ENCODE measurements around the gene SMIM41. TPM values are rescaled to one million over a fixed set of nuclear protein-coding genes. Genes with fewer than 3 reads are reported as not detected.

The SMIM41 gene
- total RNA-seq, 1 donor from 2014 or later: 0.16 TPM

GRCh38 chr12:52070185-52070925 is 9.1 kb upstream of the SMIM41 start:
- H3K4me1 Mint-ChIP-seq: peaks cover 32% of the 10 kb centered on the region
- H3K36me3 Mint-ChIP-seq: peaks cover 21% of the 10 kb centered on the region
- H3K4me3 Mint-ChIP-seq: peak overlapping the region; percentile 90
- H3K9me3 Mint-ChIP-seq: no peaks in the 10 kb centered on the region
- peaks cover 19% of the 10 kb centered on the region for H3K27me3 Mint-ChIP-seq (ENCODE audit: low read depth)
- DNase-seq (ENCODE audit: low spot score in 2 of 2, unreplicated experiment in 2 of 2): no peak
- peak overlapping the region; percentile 98 for H3K27ac Mint-ChIP-seq
- no peak for TF ChIP-seq CTCF (IDR thresholded peaks at IDR 0.05; ENCODE audit: unreplicated experiment)

- no peaks in the 10 kb centered on the region for H3K27me3 Mint-ChIP-seq (ENCODE audit: low read depth)
- no peaks in the 10 kb centered on the region for H3K9me3 Mint-ChIP-seq
- H3K27ac Mint-ChIP-seq: no peak overlapping the region
- peaks cover 32% of the 10 kb centered on the region for H3K4me1 Mint-ChIP-seq
- no peak for DNase-seq (ENCODE audit: low spot score in 2 of 2, unreplicated experiment in 2 of 2)
- TF ChIP-seq CTCF (IDR thresholded peaks at IDR 0.05; ENCODE audit: unreplicated experiment): no peak
- H3K4me3 Mint-ChIP-seq: no peak overlapping the region
- peaks cover 29% of the 10 kb centered on the region for H3K36me3 Mint-ChIP-seq
Measured at GRCh38 chr12:52073531-52074381, 5.7 kb upstream of the SMIM41 start.

- H3K4me3 Mint-ChIP-seq: no peak overlapping the region
- no peak overlapping the region for H3K27ac Mint-ChIP-seq
- DNase-seq (ENCODE audit: low spot score in 2 of 2, unreplicated experiment in 2 of 2): no peak
- H3K27me3 Mint-ChIP-seq (ENCODE audit: low read depth): no peaks in the 10 kb centered on the region
- H3K9me3 Mint-ChIP-seq: no peaks in the 10 kb centered on the region
- H3K4me1 Mint-ChIP-seq: peaks cover 29% of the 10 kb centered on the region
- TF ChIP-seq CTCF (IDR thresholded peaks at IDR 0.05; ENCODE audit: unreplicated experiment): no peak
- peaks cover 33% of the 10 kb centered on the region for H3K36me3 Mint-ChIP-seq
Measured at GRCh38 chr12:52074971-52075724, 4.4 kb upstream of the SMIM41 start.

GRCh38 chr12:52076811-52077210 is 2.7 kb upstream of the SMIM41 start:
- no peak overlapping the region for H3K4me3 Mint-ChIP-seq
- no peak for DNase-seq (ENCODE audit: low spot score in 2 of 2, unreplicated experiment in 2 of 2)
- TF ChIP-seq CTCF (IDR thresholded peaks at IDR 0.05; ENCODE audit: unreplicated experiment): no peak
- no peaks in the 10 kb centered on the region for H3K9me3 Mint-ChIP-seq
- H3K27me3 Mint-ChIP-seq (ENCODE audit: low read depth): no peaks in the 10 kb centered on the region
- H3K4me1 Mint-ChIP-seq: peaks cover 20% of the 10 kb centered on the region
- H3K36me3 Mint-ChIP-seq: peaks cover 33% of the 10 kb centered on the region
- no peak overlapping the region for H3K27ac Mint-ChIP-seq

GRCh38 chr12:52078276-52078675 is 1.2 kb upstream of the SMIM41 start:
- no peaks in the 10 kb centered on the region for H3K27me3 Mint-ChIP-seq (ENCODE audit: low read depth)
- no peak for TF ChIP-seq CTCF (IDR thresholded peaks at IDR 0.05; ENCODE audit: unreplicated experiment)
- H3K27ac Mint-ChIP-seq: no peak overlapping the region
- no peak for DNase-seq (ENCODE audit: low spot score in 2 of 2, unreplicated experiment in 2 of 2)
- peaks cover 28% of the 10 kb centered on the region for H3K36me3 Mint-ChIP-seq
- H3K4me1 Mint-ChIP-seq: peaks cover 11% of the 10 kb centered on the region
- H3K9me3 Mint-ChIP-seq: no peaks in the 10 kb centered on the region
- H3K4me3 Mint-ChIP-seq: no peak overlapping the region

Measured in mesothelial cell of epicardium (in vitro differentiated cells).